IMR-90 (cell line): ENCODE data around the gene PCSK2. TPM values are rescaled to one million over a fixed set of nuclear protein-coding genes. Genes with fewer than 3 reads are reported as not detected.

Experiments
- ATAC-seq: fragments of 200-7000 bp; cut with Tn5 transposase; 2 replicates; pipeline ENCODE4 v1.9.1; 2020; ENCODE audit warnings: low read depth, mild to moderate bottlenecking, moderate library complexity
- BruUV-seq: library from RNA; stranded (reverse); fragments of 400-500 nt; replicated peaks from 2 replicates; lab custom pipeline; 2021; lab: Mats Ljungman, UMichigan
- CTCF ChIA-PET: fragments of 300-600 bp; formaldehyde crosslinking; extraction: SDS; loops from one replicate; lab custom pipeline; 2021; ENCODE audit warnings: antibody characterized with exemption; lab: Yijun Ruan, JAX
- POLR2A ChIA-PET: fragments of 300-600 bp; sonication (Branson Sonifier 250); formaldehyde crosslinking; loops from one replicate; lab custom pipeline; 2022; ENCODE audit warnings: antibody characterized with exemption; ENCODE audit not compliant: unreplicated experiment; lab: Charles Lee
- DNase-seq: peaks from one replicate; pipeline ENCODE4 v3.0.0; 2013
- H2AFZ ChIP-seq: replicated peaks from 2 replicates; pipeline ENCODE3; 2013; ENCODE audit warnings: low read length, mild to moderate bottlenecking; ENCODE audit not compliant: poor library complexity
- H2AK5ac ChIP-seq: 2 replicates; pipeline ENCODE4 v1.6.1; 2013; ENCODE audit warnings: low read depth, low read length, inconsistent platforms
- H2AK9ac ChIP-seq: replicated peaks from 2 replicates; pipeline ENCODE3; 2013; ENCODE audit warnings: mild to moderate bottlenecking, low read depth, low read length, moderate library complexity; ENCODE audit not compliant: poor library complexity
- H2BK120ac ChIP-seq: 2 replicates; pipeline ENCODE4 v1.6.1; 2013; ENCODE audit warnings: low read depth, low read length, inconsistent platforms
- H2BK15ac ChIP-seq: 3 replicates; pipeline ENCODE4 v1.6.1; 2013; ENCODE audit warnings: low read depth, low read length, inconsistent platforms
- H2BK20ac ChIP-seq: 2 replicates; pipeline ENCODE4 v1.6.1; 2013; ENCODE audit warnings: low read depth, mild to moderate bottlenecking, inconsistent platforms, low read length, moderate library complexity
- H2BK5ac ChIP-seq: 2 replicates; pipeline ENCODE4 v1.6.1; 2013; ENCODE audit warnings: mild to moderate bottlenecking, low read depth, low read length, inconsistent platforms; ENCODE audit not compliant: poor library complexity, severe bottlenecking
- H3K14ac ChIP-seq: replicated peaks from 2 replicates; pipeline ENCODE4 v1.6.1; 2013; ENCODE audit warnings: low read depth, low read length, inconsistent platforms
- H3K18ac ChIP-seq: 2 replicates; pipeline ENCODE4 v1.6.1; 2013; ENCODE audit warnings: low read depth, low read length, control low read depth
- H3K23ac ChIP-seq: 2 replicates; pipeline ENCODE4 v1.6.1; 2013; ENCODE audit warnings: low read depth, low read length, inconsistent platforms
- H3K27ac ChIP-seq: 2 replicates; pipeline ENCODE4 v1.5.1; 2013; ENCODE audit warnings: mild to moderate bottlenecking, control low read depth, low read length; ENCODE audit not compliant: insufficient read depth
- H3K27me3 ChIP-seq: 2 replicates; pipeline ENCODE4 v1.6.1; 2013; ENCODE audit warnings: low read length; ENCODE audit not compliant: control insufficient read depth, insufficient read depth
- H3K36me3 ChIP-seq: 2 replicates; pipeline ENCODE4 v1.6.1; 2013; ENCODE audit warnings: low read length, mixed read lengths; ENCODE audit not compliant: control insufficient read depth, insufficient read depth
- H3K4ac ChIP-seq: 2 replicates; pipeline ENCODE4 v1.6.1; 2013; ENCODE audit warnings: low read depth, low read length, inconsistent platforms
- H3K4me1 ChIP-seq: 2 replicates; pipeline ENCODE4 v1.6.1; 2013; ENCODE audit warnings: low read length, mixed read lengths; ENCODE audit not compliant: control insufficient read depth, insufficient read depth
- H3K4me2 ChIP-seq: 2 replicates; pipeline ENCODE4 v1.6.1; 2013; ENCODE audit warnings: low read depth, mild to moderate bottlenecking, control low read depth, low read length, moderate library complexity
- H3K4me3 ChIP-seq: 2 replicates; pipeline ENCODE4 v1.5.1; 2013; ENCODE audit warnings: low read depth, mild to moderate bottlenecking, control low read depth, low read length, moderate library complexity; ENCODE audit not compliant: insufficient read depth
- H3K56ac ChIP-seq: 2 replicates; pipeline ENCODE4 v1.6.1; 2013; ENCODE audit warnings: low read length, inconsistent platforms; ENCODE audit not compliant: insufficient read depth; ENCODE audit errors: extremely low read depth
- H3K79me1 ChIP-seq, 2 experiments: 2 replicates each; pipeline ENCODE4 v1.6.1; 2013; ENCODE audit warnings: low read length in 2 of 2, inconsistent platforms in 1 of 2, low read depth in 1 of 2
- H3K9ac ChIP-seq: 2 replicates; pipeline ENCODE4 v1.6.1; 2013; ENCODE audit warnings: low read depth, low read length, control low read depth
- H3K9me1 ChIP-seq: 2 replicates; pipeline ENCODE4 v1.6.1; 2013; ENCODE audit warnings: low read length, inconsistent platforms; ENCODE audit not compliant: insufficient read depth
- H3K9me3 ChIP-seq: 2 replicates; pipeline ENCODE4 v1.6.1; 2013; ENCODE audit warnings: low read length; ENCODE audit not compliant: control insufficient read depth, insufficient read depth
- H4K20me1 ChIP-seq: 2 replicates; pipeline ENCODE4 v1.6.1; 2013; ENCODE audit warnings: low read length, inconsistent platforms; ENCODE audit not compliant: insufficient read depth
- H4K5ac ChIP-seq: 2 replicates; pipeline ENCODE4 v1.6.1; 2013; ENCODE audit warnings: mild to moderate bottlenecking, low read depth, low read length, control low read depth
- H4K8ac ChIP-seq, 2 experiments: 2 replicates each; pipeline ENCODE4 v1.6.1; 2013; ENCODE audit warnings: low read depth in 2 of 2, low read length in 2 of 2, control low read depth in 1 of 2, inconsistent platforms in 1 of 2
- H4K91ac ChIP-seq: 2 replicates; pipeline ENCODE4 v1.6.1; 2013; ENCODE audit warnings: low read depth, low read length, inconsistent platforms; ENCODE audit not compliant: insufficient read depth
- CEBPB ChIP-seq: IDR thresholded peaks from 2 replicates; pipeline ENCODE4 v1.6.1; 2012; ENCODE audit warnings: low read depth, low read length, improper control_type of control experiment
- MXI1 ChIP-seq: IDR thresholded peaks from 2 replicates; pipeline ENCODE4 v1.6.1; 2012; ENCODE audit warnings: low read depth, mild to moderate bottlenecking, low read length, moderate library complexity, borderline replicate concordance
- RAD21 ChIP-seq: IDR thresholded peaks from 2 replicates; pipeline ENCODE4 v1.6.1; 2012; ENCODE audit warnings: low read length, improper control_type of control experiment
- WGBS, 2 experiments: methylation state at CpG; one replicate each; pipeline versions ENCODE4 v1.1.5 to v1.1.7; 2013; ENCODE audit warnings: missing lambda C conversion rate in 2 of 2; ENCODE audit not compliant: insufficient read length in 1 of 2; ENCODE audit errors: extremely low coverage in 2 of 2; 5-methylcytosine and 5-hydroxymethylcytosine counted together
- dilution Hi-C: fragments of 300-500 bp; cut with HindIII; formaldehyde crosslinking; loops from one replicate; pipeline ENCODE4 v1.14.3; 2018; ENCODE audit warnings: low sequenced_read_pairs; ENCODE audit not compliant: unreplicated experiment
- in situ Hi-C: fragments of 300-500 bp; cut with MboI; formaldehyde crosslinking; loops from 3 replicates; pipeline ENCODE4 v1.14.3; 2019; ENCODE audit warnings: low sequenced_read_pairs, inconsistent platforms, mixed read lengths
- intact Hi-C: fragments of 100-400 bp; cut with micrococcal nuclease; formaldehyde crosslinking; loops from 2 replicates; pipeline ENCODE4 v1.10.0; 2022
- polyA plus RNA-seq, 3 experiments: library from polyadenylated mRNA; depleted of rRNA; stranded (reverse); fragments of >200 nt; gene quantifications; 2 replicates each; pipeline ENCODE4 v1.2.3, GENCODE V29; 2012; ENCODE audit warnings: low replicate concordance in 1 of 3
- total RNA-seq: library from RNA; depleted of rRNA; stranded (reverse); fragments of >200 nt; gene quantifications from 2 replicates; pipeline ENCODE4 v1.2.3, GENCODE V29; 2012

PCSK2 gene
- total and polyA plus RNA-seq, 2 of the 4 experiments (the other 2 are of a cell fraction): not detected

DNA sequence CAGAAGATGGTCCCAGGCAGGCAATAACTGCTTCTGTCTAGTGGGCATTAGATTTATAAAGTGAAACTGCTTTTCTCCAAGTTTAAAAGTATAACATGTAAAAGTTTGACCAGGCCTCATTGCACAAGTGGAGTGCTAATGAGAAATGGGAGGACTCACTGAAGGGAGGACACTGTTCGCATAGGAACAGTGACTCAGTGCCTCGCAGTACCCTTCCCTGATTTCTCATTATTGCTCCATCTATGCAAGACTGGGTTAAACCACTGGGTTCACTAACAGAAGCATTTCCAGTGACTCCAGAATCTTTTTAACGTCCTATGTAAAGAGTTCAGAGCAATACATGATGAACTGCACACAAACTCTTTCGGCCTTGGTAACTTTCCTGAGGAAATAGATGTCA is 79.6 kb downstream of the PCSK2 start:
- intact Hi-C loops (no loop called here), dilution Hi-C loops (no loop called here)
- no TSS peak for BruUV-seq

More for the DNA sequence above, 79.6 kb downstream of the PCSK2 start:
- H3K9me3 ChIP-seq: no peaks in the 10 kb centered on the region
- no peak overlapping the region for H3K4me2 ChIP-seq
- H3K9ac ChIP-seq: no peak overlapping the region
- no CpG with 5 or more reads among the region's 4 CpGs for WGBS, 2 experiments
- no peak overlapping the region for H3K18ac ChIP-seq
- TF ChIP-seq RAD21 (no peak), MXI1 (no peak), CEBPB (no peak)
- DNase-seq (no peak), ATAC-seq (no peak)
- no peaks in the 10 kb centered on the region for H3K36me3 ChIP-seq
- POLR2A ChIA-PET: no interaction called here
- no peak overlapping the region for H3K23ac ChIP-seq
- no peak overlapping the region for H2AK9ac ChIP-seq
- no peaks in the 10 kb centered on the region for H4K20me1 ChIP-seq
- H4K91ac ChIP-seq: no peak overlapping the region
- H3K9me1 ChIP-seq: no peaks in the 10 kb centered on the region
- no peaks in the 10 kb centered on the region for H3K27me3 ChIP-seq
- H3K4me3 ChIP-seq: no peak overlapping the region
- no peak overlapping the region for H3K56ac ChIP-seq
- no peak overlapping the region for H2AK5ac ChIP-seq
- no peak overlapping the region for H2BK20ac ChIP-seq
- H2AFZ ChIP-seq: no peak overlapping the region
- CTCF ChIA-PET: no interaction called here
- no peak overlapping the region for H2BK15ac ChIP-seq
- H3K27ac ChIP-seq: no peak overlapping the region
- no peak overlapping the region for H3K4ac ChIP-seq
- no peak overlapping the region for H3K14ac ChIP-seq
- no peak overlapping the region for H2BK120ac ChIP-seq
- H4K8ac ChIP-seq: no peak overlapping the region
- H3K4me1 ChIP-seq: no peaks in the 10 kb centered on the region
- H4K5ac ChIP-seq: no peak overlapping the region
- no peak overlapping the region for H2BK5ac ChIP-seq
- in situ Hi-C loops: no loop called here
- H3K79me1 ChIP-seq: no peaks in the 10 kb centered on the region
